Measurements from ENCODE around the gene SEM1. TPM values are rescaled to one million over a fixed set of nuclear protein-coding genes. Genes with fewer than 3 reads are reported as not detected.

The SEM1 gene
- total RNA-seq, 1 experiment from 2014 or later = 131 TPM

- peak overlapping the region; percentile 59 for H3K4me2 ChIP-seq
- no peaks in the 10 kb centered on the region for H3K27me3 ChIP-seq (ENCODE audit: insufficient read depth, low read depth)
- TF ChIP-seq CTCF (conservative IDR thresholded peaks at IDR 0.05) (no peak), EZH2 (IDR thresholded peaks at IDR 0.05; ENCODE audit: low read depth) (no peak)
- peak; percentile 11 to 95 for DNase-seq
- H4K20me1 ChIP-seq (ENCODE audit: insufficient read depth) = no peaks in the 10 kb centered on the region
- H3K27ac ChIP-seq = peak overlapping the region; percentile 80
- no peak overlapping the region for H3K4me3 ChIP-seq
- ChIA-PET CTCF (no interaction called here), POLR2A (ENCODE audit: unreplicated experiment) (interaction anchor here (0.6 to 0.7 kb wide), 5 partner anchors 21 to 1669 kb away, joined by 3 to 8 read pairs (median 4); no protein-coding TSS in a partner anchor)
- peaks cover 20% of the 10 kb centered on the region; the same call in 1 of the 2 replicates for H3F3A ChIP-seq (ENCODE audit: insufficient read depth, low read depth)
- no peaks in the 10 kb centered on the region for H3K9me2 ChIP-seq (ENCODE audit: insufficient read depth)
- no peak overlapping the region for H2AFZ ChIP-seq
- H3K79me2 ChIP-seq (ENCODE audit: low read depth) = no peaks in the 10 kb centered on the region
- H3K4me1 ChIP-seq (replicated peaks; ENCODE audit: insufficient read depth) = peaks cover 42% of the 10 kb centered on the region
- intact Hi-C loops (cut with micrococcal nuclease; ENCODE audit: unreplicated experiment) = no loop called here
- no peaks in the 10 kb centered on the region for H3K36me3 ChIP-seq (ENCODE audit: low read depth)
- no peaks in the 10 kb centered on the region; the same call in none of the 2 replicates for H3K9me3 ChIP-seq (ENCODE audit: insufficient read depth, low read depth)
- BruUV-seq (replicated peaks) = no TSS peak
Measured at GRCh38 chr7:96729820-96730219, 20.2 kb upstream of the SEM1 start.

- Histone ChIP-seq H3K36me3 (ENCODE audit: low read depth) (no peaks in the 10 kb centered on the region), H3K9me2 (ENCODE audit: insufficient read depth) (no peaks in the 10 kb centered on the region), H2AFZ (no peak overlapping the region), H3K27ac (no peak overlapping the region), H3K4me2 (no peak overlapping the region), H3K27me3 (ENCODE audit: insufficient read depth, low read depth) (no peaks in the 10 kb centered on the region), H4K20me1 (ENCODE audit: insufficient read depth) (no peaks in the 10 kb centered on the region), H3K4me3 (no peak overlapping the region), H3K79me2 (ENCODE audit: low read depth) (no peaks in the 10 kb centered on the region), H3F3A (ENCODE audit: insufficient read depth, low read depth) (peaks cover 17% of the 10 kb centered on the region; the same call in 1 of the 2 replicates), H3K9me3 (ENCODE audit: insufficient read depth, low read depth) (no peaks in the 10 kb centered on the region; the same call in none of the 2 replicates), H3K4me1 (replicated peaks; ENCODE audit: insufficient read depth) (peaks cover 39% of the 10 kb centered on the region)
- ChIA-PET CTCF (no interaction called here), POLR2A (ENCODE audit: unreplicated experiment) (no interaction called here)
- no peak for DNase-seq
- intact Hi-C loops (cut with micrococcal nuclease; ENCODE audit: unreplicated experiment) = no loop called here
- no TSS peak for BruUV-seq (replicated peaks)
- TF ChIP-seq CTCF (conservative IDR thresholded peaks at IDR 0.05) (no peak), EZH2 (IDR thresholded peaks at IDR 0.05; ENCODE audit: low read depth) (no peak)
Measured at GRCh38 chr7:96728139-96728538, 18.5 kb upstream of the SEM1 start.

- CTCF ChIA-PET = no interaction called here
- no TSS peak for BruUV-seq (replicated peaks)
- no peaks in the 10 kb centered on the region for H3K9me2 ChIP-seq (ENCODE audit: insufficient read depth)
Measured at GRCh38 chr7:96727534-96728088, 18.0 kb upstream of the SEM1 start.

More at GRCh38 chr7:96727534-96728088, 18.0 kb upstream of the SEM1 start:
- H3K9me3 ChIP-seq (ENCODE audit: insufficient read depth, low read depth) = no peaks in the 10 kb centered on the region; the same call in none of the 2 replicates
- peaks cover 17% of the 10 kb centered on the region; the same call in 1 of the 2 replicates for H3F3A ChIP-seq (ENCODE audit: insufficient read depth, low read depth)
- H3K4me1 ChIP-seq (replicated peaks; ENCODE audit: insufficient read depth) = peaks cover 39% of the 10 kb centered on the region
- no peak overlapping the region for H3K4me2 ChIP-seq
- H4K20me1 ChIP-seq (ENCODE audit: insufficient read depth) = no peaks in the 10 kb centered on the region
- POLR2A ChIA-PET (ENCODE audit: unreplicated experiment) = no interaction called here
- DNase-seq = no peak
- intact Hi-C loops (cut with micrococcal nuclease; ENCODE audit: unreplicated experiment) = no loop called here
- H3K27ac ChIP-seq = no peak overlapping the region
- no peak for TF ChIP-seq CTCF (conservative IDR thresholded peaks at IDR 0.05)
- TF ChIP-seq EZH2 (IDR thresholded peaks at IDR 0.05; ENCODE audit: low read depth) = no peak
- H3K36me3 ChIP-seq (ENCODE audit: low read depth) = no peaks in the 10 kb centered on the region
- no peaks in the 10 kb centered on the region for H3K27me3 ChIP-seq (ENCODE audit: insufficient read depth, low read depth)
- H2AFZ ChIP-seq = peak overlapping the region; percentile 48; the same call in 1 of the 2 replicates
- no peak overlapping the region for H3K4me3 ChIP-seq
- no peaks in the 10 kb centered on the region for H3K79me2 ChIP-seq (ENCODE audit: low read depth)
